Measurements from ENCODE around the gene ARHGEF10L.
A peak's percentile ranks its signal among the peaks of the same experiment; 100 is the strongest.
"Not testable (repeated sequence)": the region's sequence is repeated elsewhere in the genome, so short reads cannot be mapped to it uniquely, and the experiment has no call there.

Gene ARHGEF10L

GRCh38 chr1:17721444-17721843, 181.9 kb downstream of the ARHGEF10L start:
- no peak for DNase-seq

GRCh38 chr1:17723684-17724083, 184.2 kb downstream of the ARHGEF10L start:
- DNase-seq = no peak

GRCh38 chr1:17724150-17724549, 184.7 kb downstream of the ARHGEF10L start:
- DNase-seq = no peak

GRCh38 chr1:17725084-17725719, 185.7 kb downstream of the ARHGEF10L start:
- DNase-seq = peak; percentile 41

GRCh38 chr1:17725811-17726582, 186.5 kb downstream of the ARHGEF10L start:
- no peak for DNase-seq

GRCh38 chr1:17728123-17728712, 188.7 kb downstream of the ARHGEF10L start:
- no peak for DNase-seq

GRCh38 chr1:17729248-17729647, 189.8 kb downstream of the ARHGEF10L start:
- peak; percentile 18 for DNase-seq

- no peak for DNase-seq
Observed at GRCh38 chr1:17729909-17730308, 190.4 kb downstream of the ARHGEF10L start.

GRCh38 chr1:17731460-17731859, 192.0 kb downstream of the ARHGEF10L start:
- no peak for DNase-seq

- no peak for DNase-seq
Observed at GRCh38 chr1:17732475-17732874, 193.0 kb downstream of the ARHGEF10L start.

- DNase-seq = no peak
Observed at GRCh38 chr1:17733661-17734060, 194.2 kb downstream of the ARHGEF10L start.

GRCh38 chr1:17734609-17735008, 195.1 kb downstream of the ARHGEF10L start:
- DNase-seq = no peak

GRCh38 chr1:17735348-17735747, 195.8 kb downstream of the ARHGEF10L start:
- DNase-seq = no peak

- DNase-seq = no peak
Observed at GRCh38 chr1:17735793-17736192, 196.3 kb downstream of the ARHGEF10L start.

GRCh38 chr1:17736625-17737024, 197.1 kb downstream of the ARHGEF10L start:
- DNase-seq = no peak

- no peak for DNase-seq
Observed at GRCh38 chr1:17739050-17739449, 199.6 kb downstream of the ARHGEF10L start.

GRCh38 chr1:17741052-17741451, 201.6 kb downstream of the ARHGEF10L start:
- DNase-seq = no peak

- DNase-seq = no peak
Observed at GRCh38 chr1:17742583-17742982, 203.1 kb downstream of the ARHGEF10L start.

GRCh38 chr1:17743008-17743647, 203.6 kb downstream of the ARHGEF10L start:
- no peak for DNase-seq

GRCh38 chr1:17743925-17744324, 204.4 kb downstream of the ARHGEF10L start:
- DNase-seq = no peak

GRCh38 chr1:17744666-17745478, 205.4 kb downstream of the ARHGEF10L start:
- no peak for DNase-seq

- DNase-seq = no peak
Observed at GRCh38 chr1:17745479-17745955, 206.0 kb downstream of the ARHGEF10L start.

GRCh38 chr1:17746281-17746680, 206.8 kb downstream of the ARHGEF10L start:
- not testable (repeated sequence) for DNase-seq
